Measurements from ENCODE around the gene PODXL2.

- TF ChIP-seq CTCF (IDR thresholded peaks at IDR 0.05) (no peak), POLR2A (IDR thresholded peaks at IDR 0.05) (no peak)
These were observed 92.3 kb downstream of the PODXL2 start for GRCh38 chr3:127720985-127721935.
